IMR-90 (cell line): ENCODE data around the gene COG7. TPM values are rescaled to one million over a fixed set of nuclear protein-coding genes. Genes with fewer than 3 reads are reported as not detected.

Source experiments
- ATAC-seq: fragments of 200-7000 bp; cut with Tn5 transposase; 2 replicates; pipeline ENCODE4 v1.9.1; 2020; ENCODE audit warnings: low read depth, mild to moderate bottlenecking, moderate library complexity
- BruUV-seq: library from RNA; stranded (reverse); fragments of 400-500 nt; replicated peaks from 2 replicates; lab custom pipeline; 2021; lab: Mats Ljungman, UMichigan
- CTCF ChIA-PET: fragments of 300-600 bp; formaldehyde crosslinking; extraction: SDS; loops from one replicate; lab custom pipeline; 2021; ENCODE audit warnings: antibody characterized with exemption; lab: Yijun Ruan, JAX
- POLR2A ChIA-PET: fragments of 300-600 bp; sonication (Branson Sonifier 250); formaldehyde crosslinking; loops from one replicate; lab custom pipeline; 2022; ENCODE audit warnings: antibody characterized with exemption; ENCODE audit not compliant: unreplicated experiment; lab: Charles Lee
- DNase-seq: peaks from one replicate; pipeline ENCODE4 v3.0.0; 2013
- H2AFZ ChIP-seq: replicated peaks from 2 replicates; pipeline ENCODE3; 2013; ENCODE audit warnings: low read length, mild to moderate bottlenecking; ENCODE audit not compliant: poor library complexity
- H2AK5ac ChIP-seq: 2 replicates; pipeline ENCODE4 v1.6.1; 2013; ENCODE audit warnings: low read depth, low read length, inconsistent platforms
- H2AK9ac ChIP-seq: replicated peaks from 2 replicates; pipeline ENCODE3; 2013; ENCODE audit warnings: mild to moderate bottlenecking, low read depth, low read length, moderate library complexity; ENCODE audit not compliant: poor library complexity
- H2BK120ac ChIP-seq: 2 replicates; pipeline ENCODE4 v1.6.1; 2013; ENCODE audit warnings: low read depth, low read length, inconsistent platforms
- H2BK15ac ChIP-seq: 3 replicates; pipeline ENCODE4 v1.6.1; 2013; ENCODE audit warnings: low read depth, low read length, inconsistent platforms
- H2BK20ac ChIP-seq: 2 replicates; pipeline ENCODE4 v1.6.1; 2013; ENCODE audit warnings: low read depth, mild to moderate bottlenecking, inconsistent platforms, low read length, moderate library complexity
- H2BK5ac ChIP-seq: 2 replicates; pipeline ENCODE4 v1.6.1; 2013; ENCODE audit warnings: mild to moderate bottlenecking, low read depth, low read length, inconsistent platforms; ENCODE audit not compliant: poor library complexity, severe bottlenecking
- H3K14ac ChIP-seq: replicated peaks from 2 replicates; pipeline ENCODE4 v1.6.1; 2013; ENCODE audit warnings: low read depth, low read length, inconsistent platforms
- H3K18ac ChIP-seq: 2 replicates; pipeline ENCODE4 v1.6.1; 2013; ENCODE audit warnings: low read depth, low read length, control low read depth
- H3K23ac ChIP-seq: 2 replicates; pipeline ENCODE4 v1.6.1; 2013; ENCODE audit warnings: low read depth, low read length, inconsistent platforms
- H3K27ac ChIP-seq: 2 replicates; pipeline ENCODE4 v1.5.1; 2013; ENCODE audit warnings: mild to moderate bottlenecking, control low read depth, low read length; ENCODE audit not compliant: insufficient read depth
- H3K27me3 ChIP-seq: 2 replicates; pipeline ENCODE4 v1.6.1; 2013; ENCODE audit warnings: low read length; ENCODE audit not compliant: control insufficient read depth, insufficient read depth
- H3K36me3 ChIP-seq: 2 replicates; pipeline ENCODE4 v1.6.1; 2013; ENCODE audit warnings: low read length, mixed read lengths; ENCODE audit not compliant: control insufficient read depth, insufficient read depth
- H3K4ac ChIP-seq: 2 replicates; pipeline ENCODE4 v1.6.1; 2013; ENCODE audit warnings: low read depth, low read length, inconsistent platforms
- H3K4me1 ChIP-seq: 2 replicates; pipeline ENCODE4 v1.6.1; 2013; ENCODE audit warnings: low read length, mixed read lengths; ENCODE audit not compliant: control insufficient read depth, insufficient read depth
- H3K4me2 ChIP-seq: 2 replicates; pipeline ENCODE4 v1.6.1; 2013; ENCODE audit warnings: low read depth, mild to moderate bottlenecking, control low read depth, low read length, moderate library complexity
- H3K4me3 ChIP-seq: 2 replicates; pipeline ENCODE4 v1.5.1; 2013; ENCODE audit warnings: low read depth, mild to moderate bottlenecking, control low read depth, low read length, moderate library complexity; ENCODE audit not compliant: insufficient read depth
- H3K56ac ChIP-seq: 2 replicates; pipeline ENCODE4 v1.6.1; 2013; ENCODE audit warnings: low read length, inconsistent platforms; ENCODE audit not compliant: insufficient read depth; ENCODE audit errors: extremely low read depth
- H3K79me1 ChIP-seq, 2 experiments: 2 replicates each; pipeline ENCODE4 v1.6.1; 2013; ENCODE audit warnings: low read length in 2 of 2, inconsistent platforms in 1 of 2, low read depth in 1 of 2
- H3K9ac ChIP-seq: 2 replicates; pipeline ENCODE4 v1.6.1; 2013; ENCODE audit warnings: low read depth, low read length, control low read depth
- H3K9me1 ChIP-seq: 2 replicates; pipeline ENCODE4 v1.6.1; 2013; ENCODE audit warnings: low read length, inconsistent platforms; ENCODE audit not compliant: insufficient read depth
- H3K9me3 ChIP-seq: 2 replicates; pipeline ENCODE4 v1.6.1; 2013; ENCODE audit warnings: low read length; ENCODE audit not compliant: control insufficient read depth, insufficient read depth
- H4K20me1 ChIP-seq: 2 replicates; pipeline ENCODE4 v1.6.1; 2013; ENCODE audit warnings: low read length, inconsistent platforms; ENCODE audit not compliant: insufficient read depth
- H4K5ac ChIP-seq: 2 replicates; pipeline ENCODE4 v1.6.1; 2013; ENCODE audit warnings: mild to moderate bottlenecking, low read depth, low read length, control low read depth
- H4K8ac ChIP-seq, 2 experiments: 2 replicates each; pipeline ENCODE4 v1.6.1; 2013; ENCODE audit warnings: low read depth in 2 of 2, low read length in 2 of 2, control low read depth in 1 of 2, inconsistent platforms in 1 of 2
- H4K91ac ChIP-seq: 2 replicates; pipeline ENCODE4 v1.6.1; 2013; ENCODE audit warnings: low read depth, low read length, inconsistent platforms; ENCODE audit not compliant: insufficient read depth
- ELK1 ChIP-seq: fragments of 150-350 bp; IDR thresholded peaks from 2 replicates; pipeline ENCODE4 v1.6.1; 2016; ENCODE audit warnings: low read depth, mild to moderate bottlenecking, low read length, moderate library complexity, borderline replicate concordance
- FOS ChIP-seq: fragments of 150-350 bp; IDR thresholded peaks from 2 replicates; pipeline ENCODE4 v1.6.1; 2016; ENCODE audit warnings: low read depth, low read length
- MAFK ChIP-seq: IDR thresholded peaks from 2 replicates; pipeline ENCODE4 v1.6.1; 2012; ENCODE audit warnings: low read depth, low read length, improper control_type of control experiment
- MAZ ChIP-seq: IDR thresholded peaks from 2 replicates; pipeline ENCODE4 v1.6.1; 2012; ENCODE audit warnings: low read depth, mild to moderate bottlenecking, low read length, improper control_type of control experiment, moderate library complexity, borderline replicate concordance
- NFE2L2 ChIP-seq: fragments of 150-350 bp; IDR thresholded peaks from 2 replicates; pipeline ENCODE4 v1.6.1; 2016; ENCODE audit warnings: low read depth, mild to moderate bottlenecking, low read length
- POLR2A ChIP-seq: IDR thresholded peaks from 2 replicates; pipeline ENCODE4 v1.6.1; 2012; ENCODE audit warnings: mild to moderate bottlenecking, low read depth, low read length
- RCOR1 ChIP-seq: IDR thresholded peaks from 2 replicates; pipeline ENCODE4 v1.6.1; 2012; ENCODE audit warnings: mild to moderate bottlenecking, low read length, improper control_type of control experiment; ENCODE audit not compliant: insufficient replicate concordance
- RFX5 ChIP-seq: IDR thresholded peaks from 2 replicates; pipeline ENCODE4 v1.8.0; 2012; ENCODE audit warnings: low read depth, mild to moderate bottlenecking, low read length, moderate library complexity
- WGBS, 2 experiments: methylation state at CpG; one replicate each; pipeline versions ENCODE4 v1.1.5 to v1.1.7; 2013; ENCODE audit warnings: missing lambda C conversion rate in 2 of 2; ENCODE audit not compliant: insufficient read length in 1 of 2; ENCODE audit errors: extremely low coverage in 2 of 2; 5-methylcytosine and 5-hydroxymethylcytosine counted together
- dilution Hi-C: fragments of 300-500 bp; cut with HindIII; formaldehyde crosslinking; loops from one replicate; pipeline ENCODE4 v1.14.3; 2018; ENCODE audit warnings: low sequenced_read_pairs; ENCODE audit not compliant: unreplicated experiment
- in situ Hi-C: fragments of 300-500 bp; cut with MboI; formaldehyde crosslinking; loops from 3 replicates; pipeline ENCODE4 v1.14.3; 2019; ENCODE audit warnings: low sequenced_read_pairs, inconsistent platforms, mixed read lengths
- intact Hi-C: fragments of 100-400 bp; cut with micrococcal nuclease; formaldehyde crosslinking; loops from 2 replicates; pipeline ENCODE4 v1.10.0; 2022
- polyA plus RNA-seq, 3 experiments: library from polyadenylated mRNA; depleted of rRNA; stranded (reverse); fragments of >200 nt; gene quantifications; 2 replicates each; pipeline ENCODE4 v1.2.3, GENCODE V29; 2012; ENCODE audit warnings: low replicate concordance in 1 of 3
- total RNA-seq: library from RNA; depleted of rRNA; stranded (reverse); fragments of >200 nt; gene quantifications from 2 replicates; pipeline ENCODE4 v1.2.3, GENCODE V29; 2012

The COG7 gene
- total and polyA plus RNA-seq, 2 of the 4 experiments (the other 2 are of a cell fraction): 28.5 to 43.7 TPM

GRCh38 chr16:23374721-23375510 lies 78.1 kb downstream of the COG7 start:
- Histone ChIP-seq H3K4me1 (no peaks in the 10 kb centered on the region), H2BK15ac (no peak overlapping the region), H2AK9ac (no peak overlapping the region), H3K4ac (no peak overlapping the region), H3K9me1 (no peaks in the 10 kb centered on the region), H2AK5ac (no peak overlapping the region), H4K91ac (no peak overlapping the region), H3K56ac (no peak overlapping the region), H2AFZ (no peak overlapping the region), H3K23ac (no peak overlapping the region), H2BK5ac (no peak overlapping the region), H3K9me3 (no peaks in the 10 kb centered on the region), H3K9ac (no peak overlapping the region), H4K20me1 (no peaks in the 10 kb centered on the region), H4K8ac (no peak overlapping the region), H3K79me1 (no peaks in the 10 kb centered on the region), H3K4me2 (no peak overlapping the region), H3K4me3 (no peak overlapping the region), H3K27me3 (peaks cover 5% of the 10 kb centered on the region; the same call in 1 of the 2 replicates), H2BK20ac (no peak overlapping the region), H3K36me3 (no peaks in the 10 kb centered on the region), H3K18ac (no peak overlapping the region), H4K5ac (no peak overlapping the region), H2BK120ac (no peak overlapping the region), H3K27ac (no peak overlapping the region), H3K14ac (no peak overlapping the region)
- TF ChIP-seq POLR2A (no peak), FOS (no peak), MAZ (no peak), MAFK (no peak), ELK1 (no peak), RCOR1 (no peak), RFX5 (no peak), NFE2L2 (no peak)
- DNase-seq (no peak), ATAC-seq (no peak)
- in situ Hi-C loops (no loop called here), dilution Hi-C loops (no loop called here), intact Hi-C loops (no loop called here)
- 50% methylated on average over 2 of the region's 17 CpGs; no CpG with 5 or more reads in 1 of the 2 experiments for WGBS, 2 experiments
- ChIA-PET POLR2A (no interaction called here), CTCF (no interaction called here)
- BruUV-seq: no TSS peak
